CD4-positive, alpha-beta T cell treated with Interferon alpha-2 for 1 hour (primary cell): Measurements from ENCODE around the gene TRIM36.

Experiments used
- DNase-seq, 2 donors: peaks; one replicate each; pipeline ENCODE4 v3.0.0-alpha.2; 2020 to 2022

TRIM36 gene, protein sequence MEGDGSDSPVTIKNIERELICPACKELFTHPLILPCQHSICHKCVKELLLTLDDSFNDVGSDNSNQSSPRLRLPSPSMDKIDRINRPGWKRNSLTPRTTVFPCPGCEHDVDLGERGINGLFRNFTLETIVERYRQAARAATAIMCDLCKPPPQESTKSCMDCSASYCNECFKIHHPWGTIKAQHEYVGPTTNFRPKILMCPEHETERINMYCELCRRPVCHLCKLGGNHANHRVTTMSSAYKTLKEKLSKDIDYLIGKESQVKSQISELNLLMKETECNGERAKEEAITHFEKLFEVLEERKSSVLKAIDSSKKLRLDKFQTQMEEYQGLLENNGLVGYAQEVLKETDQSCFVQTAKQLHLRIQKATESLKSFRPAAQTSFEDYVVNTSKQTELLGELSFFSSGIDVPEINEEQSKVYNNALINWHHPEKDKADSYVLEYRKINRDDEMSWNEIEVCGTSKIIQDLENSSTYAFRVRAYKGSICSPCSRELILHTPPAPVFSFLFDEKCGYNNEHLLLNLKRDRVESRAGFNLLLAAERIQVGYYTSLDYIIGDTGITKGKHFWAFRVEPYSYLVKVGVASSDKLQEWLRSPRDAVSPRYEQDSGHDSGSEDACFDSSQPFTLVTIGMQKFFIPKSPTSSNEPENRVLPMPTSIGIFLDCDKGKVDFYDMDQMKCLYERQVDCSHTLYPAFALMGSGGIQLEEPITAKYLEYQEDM

DNA sequence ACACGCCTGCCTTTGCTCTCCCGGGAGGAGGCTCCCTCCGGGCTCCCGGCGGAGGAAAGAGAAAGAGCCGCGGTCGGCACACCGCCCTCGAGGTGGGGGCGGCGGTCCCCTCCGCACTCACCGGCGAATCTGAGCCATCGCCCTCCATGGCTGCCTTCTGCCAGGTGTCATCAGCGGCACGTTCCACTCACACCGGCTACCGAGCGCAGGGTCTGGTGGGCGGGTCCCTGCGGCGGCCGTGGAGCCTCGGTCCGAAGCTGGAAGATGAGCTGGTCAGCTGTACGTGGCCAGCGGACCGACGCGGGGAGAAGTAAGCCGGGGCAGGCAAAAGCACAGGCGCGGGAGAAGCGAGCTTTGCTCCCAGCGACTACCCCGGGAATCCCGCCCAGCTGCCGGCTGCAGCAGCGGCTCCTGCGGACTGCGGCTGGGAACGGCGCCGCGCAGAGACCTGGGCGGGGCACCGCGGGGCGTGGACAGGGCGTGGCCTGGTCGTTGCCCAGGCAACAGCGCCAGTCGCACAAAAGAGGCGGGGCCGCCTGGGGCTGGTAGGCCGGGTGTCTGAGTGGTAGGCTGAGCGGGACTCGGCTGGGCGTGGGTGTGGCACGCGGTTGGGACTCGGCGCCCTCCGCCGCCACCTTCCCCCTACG, at the start of gene TRIM36:
Gene TRIM36 (minus strand): TSS at position 422 of the 647 bp plus-strand sequence. CDS start 274 bp downstream, at position 148.
- DNase-seq, result peak; percentile 89 to 91

- DNase-seq, result no peak
Measured at GRCh38 chr5:115214541-115214940, 44.8 kb upstream of the TRIM36 start.

GRCh38 chr5:115209279-115209678, 39.6 kb upstream of the TRIM36 start:
- DNase-seq, result peak; percentile 54 to 69

DNA sequence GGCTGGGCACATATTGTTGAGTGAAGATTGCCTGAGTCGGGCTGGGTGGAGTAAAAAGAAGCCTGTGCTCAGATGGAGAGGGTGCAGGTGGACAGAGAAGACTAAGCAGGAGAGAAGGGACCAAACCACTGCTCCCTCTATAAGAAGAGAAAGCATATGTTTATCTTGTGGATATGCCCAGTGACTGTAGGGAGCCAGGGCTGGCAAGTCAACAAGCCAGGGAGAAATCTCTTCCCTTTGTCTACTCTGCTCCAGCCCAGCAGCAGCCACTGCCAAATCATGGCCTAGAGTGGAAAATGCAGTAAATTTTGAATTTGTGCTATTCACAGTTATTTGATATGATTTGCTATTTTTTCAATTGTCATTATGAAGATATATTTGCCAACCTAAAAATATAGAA, 33.2 kb upstream of the TRIM36 start:
- no peak for DNase-seq

DNA sequence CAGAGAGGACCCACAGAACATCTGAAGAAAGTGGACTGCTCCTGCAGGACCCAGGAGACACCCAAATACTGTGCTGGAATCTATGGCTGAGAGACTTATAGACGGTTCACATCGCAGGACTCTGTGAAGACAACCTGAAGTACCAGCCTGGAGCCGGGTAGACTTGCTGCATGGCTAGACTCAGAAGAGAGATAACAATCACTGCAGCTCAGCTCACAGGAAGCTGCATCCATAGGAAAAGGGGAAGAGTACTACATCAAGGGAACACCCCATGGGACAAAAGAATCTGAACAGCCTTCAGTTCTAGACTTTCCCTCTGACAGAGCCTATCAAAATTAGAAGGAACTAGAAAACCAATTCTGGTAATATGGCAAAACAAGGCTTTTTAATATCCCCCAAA, 26.5 kb upstream of the TRIM36 start:
- no peak for DNase-seq

DNA sequence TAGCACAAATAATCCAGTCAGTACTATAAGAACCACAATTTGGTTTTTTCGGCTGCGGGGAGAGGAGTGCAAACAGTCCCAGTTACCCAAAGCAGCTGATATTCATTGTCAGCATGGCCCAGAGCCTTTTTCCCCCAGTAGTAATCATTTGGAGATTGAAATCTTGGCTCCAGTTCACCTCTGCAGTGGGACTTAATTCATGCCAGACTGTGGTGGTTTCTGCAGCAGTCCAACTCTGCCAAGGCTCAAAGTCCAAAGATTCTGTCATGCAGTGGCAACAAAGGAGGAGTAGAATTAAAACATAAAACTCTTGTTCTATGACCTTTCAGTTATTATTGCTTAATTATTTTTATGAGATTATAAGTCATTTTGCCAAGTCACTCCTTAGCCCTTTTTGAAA, 25.0 kb upstream of the TRIM36 start:
- DNase-seq, result no peak

- DNase-seq, result no peak
Measured at GRCh38 chr5:115193295-115193694, 23.6 kb upstream of the TRIM36 start.

GRCh38 chr5:115192098-115192497, 22.4 kb upstream of the TRIM36 start:
- no peak for DNase-seq

- no peak for DNase-seq
Measured at GRCh38 chr5:115191474-115192031, 21.8 kb upstream of the TRIM36 start.

GRCh38 chr5:115190388-115190787, 20.7 kb upstream of the TRIM36 start:
- DNase-seq, result no peak

DNA sequence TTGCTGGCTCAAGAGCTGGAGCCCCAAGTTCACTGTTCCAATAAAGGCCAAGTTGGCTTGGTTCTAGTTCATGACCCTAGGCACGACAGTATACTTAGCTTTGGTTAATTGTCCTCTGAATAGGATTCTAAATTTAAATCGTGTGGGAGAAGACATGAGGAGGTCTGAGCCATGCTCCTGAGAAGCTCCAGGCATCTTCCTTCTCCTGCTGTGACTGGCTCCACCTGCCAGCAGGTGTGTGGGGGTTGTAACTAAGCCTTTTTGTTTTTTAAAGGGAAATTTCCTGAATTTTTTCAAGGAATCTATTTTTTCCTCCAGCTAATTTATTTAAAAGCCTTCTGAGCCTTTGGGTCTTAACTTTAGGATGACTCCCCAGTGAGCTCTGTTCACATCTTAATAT, 20.2 kb upstream of the TRIM36 start:
- no peak for DNase-seq

- no peak for DNase-seq
Measured at GRCh38 chr5:115186794-115187193, 17.1 kb upstream of the TRIM36 start.

GRCh38 chr5:115184770-115185169, 15.1 kb upstream of the TRIM36 start:
- no peak for DNase-seq

- DNase-seq, result no peak
Measured at GRCh38 chr5:115181757-115182156, 12.0 kb upstream of the TRIM36 start.

GRCh38 chr5:115180165-115180709, 10.5 kb upstream of the TRIM36 start:
- peak in 1 of 2 donors; percentile 25 for DNase-seq

GRCh38 chr5:115179394-115180164, 9.9 kb upstream of the TRIM36 start:
- no peak for DNase-seq

DNA sequence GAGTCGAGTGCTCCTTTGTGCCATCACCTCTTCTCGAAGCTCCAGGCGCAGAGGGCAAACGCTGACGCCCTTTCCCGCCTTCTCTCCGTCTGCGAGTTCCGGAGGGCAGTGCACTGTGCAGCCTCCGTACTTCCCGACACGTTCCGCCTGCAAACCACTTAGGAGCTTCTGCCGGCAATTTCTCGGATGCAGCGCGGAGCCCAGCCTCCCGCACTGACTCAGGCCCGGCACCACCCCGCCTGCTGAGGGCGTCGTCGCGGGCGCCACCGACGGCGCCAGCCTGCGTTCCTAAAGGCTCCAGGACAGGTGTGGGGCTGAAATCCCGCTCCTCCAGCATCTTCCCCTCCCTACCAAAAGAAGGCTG, 9.3 kb upstream of the TRIM36 start:
- no peak for DNase-seq

GRCh38 chr5:115170929-115171510, 1.3 kb upstream of the TRIM36 start:
- no peak for DNase-seq

DNA sequence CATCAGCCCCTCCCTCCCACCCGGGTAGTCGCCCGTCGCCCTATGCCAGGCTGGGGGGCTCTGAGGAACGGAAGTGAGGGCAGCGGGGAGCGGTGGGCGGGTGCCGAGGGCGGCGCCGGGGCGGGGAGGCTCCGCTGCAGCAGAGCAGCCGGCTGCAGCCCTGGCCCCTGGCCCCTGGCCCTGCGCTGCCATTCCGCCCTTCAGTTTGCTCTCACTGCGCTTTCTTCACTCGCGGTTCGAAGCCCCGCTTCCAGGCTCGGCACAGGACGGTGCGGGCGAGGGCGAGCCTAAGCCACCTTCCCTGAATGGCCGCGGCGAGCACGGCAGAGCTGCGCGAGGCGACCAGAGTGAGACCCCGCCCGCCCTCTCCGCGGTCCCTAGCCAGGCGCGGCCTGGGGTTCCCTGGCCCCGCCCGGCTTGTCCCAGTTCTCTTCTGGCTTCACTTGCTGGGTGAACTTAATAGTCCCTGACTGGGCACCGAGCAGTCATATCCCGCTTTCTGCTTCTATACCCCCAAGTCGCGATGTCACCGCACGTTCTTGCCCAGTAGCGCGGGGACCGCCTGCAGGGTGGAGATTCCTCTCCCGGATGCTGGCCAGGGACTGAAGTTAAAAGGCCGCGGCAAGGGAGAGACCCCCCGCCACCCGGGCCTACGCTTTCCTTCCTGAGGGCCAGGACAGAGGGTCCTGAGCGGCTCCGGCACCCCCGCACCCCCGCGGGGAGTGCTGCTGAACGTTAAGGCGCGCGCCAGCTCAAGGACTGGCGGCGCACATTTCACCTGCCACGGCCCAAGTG, 623 bp upstream of the TRIM36 start:
- DNase-seq, result no peak

GRCh38 chr5:115168829-115169486, 750 bp downstream of the TRIM36 start:
- peak in 1 of 2 donors; percentile 8 for DNase-seq
